ENCODE measurements around the gene PTGIS. TPM values are rescaled to one million over a fixed set of nuclear protein-coding genes. Genes with fewer than 3 reads are reported as not detected.

The PTGIS gene
- total RNA-seq, 2 experiments from 2014 or later = not detected

DNA sequence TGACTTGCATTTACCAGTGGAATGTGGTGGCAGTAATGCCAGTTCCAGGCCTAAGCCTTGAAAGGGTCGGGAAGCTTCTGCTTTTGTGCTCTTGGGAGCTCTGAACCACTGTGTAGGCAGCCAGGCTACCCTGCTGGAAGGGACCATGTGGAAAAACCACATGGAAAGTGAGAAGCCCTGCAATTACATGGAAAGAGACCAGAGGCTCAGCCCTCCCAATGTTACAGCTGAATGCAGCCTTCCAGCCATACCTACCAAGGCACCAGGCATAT is 70.6 kb downstream of the PTGIS start:
- Histone ChIP-seq H3K27ac (ENCODE audit: low read depth, low read length, poor library complexity, severe bottlenecking) (no peak overlapping the region), H3K79me2 (ENCODE audit: insufficient read depth, low read depth, low read length) (no peaks in the 10 kb centered on the region), H2AFZ (ENCODE audit: low read length) (no peak overlapping the region), H3K36me3 (ENCODE audit: insufficient read depth, low read length) (no peaks in the 10 kb centered on the region), H3K4me1 (ENCODE audit: insufficient read depth, low read length, poor library complexity, severe bottlenecking) (no peaks in the 10 kb centered on the region), H3K4me2 (ENCODE audit: low read length) (no peak overlapping the region), H3K4me3 (ENCODE audit: low read depth, low read length, poor library complexity, severe bottlenecking) (no peak overlapping the region), H4K20me1 (ENCODE audit: insufficient read depth, low read length) (no peaks in the 10 kb centered on the region), H3K9me2 (ENCODE audit: insufficient read depth, low read length) (no peaks in the 10 kb centered on the region), H3K9me3 (ENCODE audit: low read length) (no peaks in the 10 kb centered on the region)
- ChIA-PET POLR2A (no interaction called here), CTCF (ENCODE audit: unreplicated experiment) (no interaction called here)
- no TSS peak for BruUV-seq (replicated peaks)
- no peak for DNase-seq (ENCODE audit: low spot score)
- TF ChIP-seq, protein P1, sequence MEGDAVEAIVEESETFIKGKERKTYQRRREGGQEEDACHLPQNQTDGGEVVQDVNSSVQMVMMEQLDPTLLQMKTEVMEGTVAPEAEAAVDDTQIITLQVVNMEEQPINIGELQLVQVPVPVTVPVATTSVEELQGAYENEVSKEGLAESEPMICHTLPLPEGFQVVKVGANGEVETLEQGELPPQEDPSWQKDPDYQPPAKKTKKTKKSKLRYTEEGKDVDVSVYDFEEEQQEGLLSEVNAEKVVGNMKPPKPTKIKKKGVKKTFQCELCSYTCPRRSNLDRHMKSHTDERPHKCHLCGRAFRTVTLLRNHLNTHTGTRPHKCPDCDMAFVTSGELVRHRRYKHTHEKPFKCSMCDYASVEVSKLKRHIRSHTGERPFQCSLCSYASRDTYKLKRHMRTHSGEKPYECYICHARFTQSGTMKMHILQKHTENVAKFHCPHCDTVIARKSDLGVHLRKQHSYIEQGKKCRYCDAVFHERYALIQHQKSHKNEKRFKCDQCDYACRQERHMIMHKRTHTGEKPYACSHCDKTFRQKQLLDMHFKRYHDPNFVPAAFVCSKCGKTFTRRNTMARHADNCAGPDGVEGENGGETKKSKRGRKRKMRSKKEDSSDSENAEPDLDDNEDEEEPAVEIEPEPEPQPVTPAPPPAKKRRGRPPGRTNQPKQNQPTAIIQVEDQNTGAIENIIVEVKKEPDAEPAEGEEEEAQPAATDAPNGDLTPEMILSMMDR (conservative IDR thresholded peaks at IDR 0.05; ENCODE audit: low read length) = no peak
- no peak for TF ChIP-seq EZH2phosphoT487 (IDR thresholded peaks at IDR 0.05; ENCODE audit: borderline replicate concordance, low read depth, low read length)
- intact Hi-C loops (cut with micrococcal nuclease; ENCODE audit: unreplicated experiment) = no loop called here

DNA sequence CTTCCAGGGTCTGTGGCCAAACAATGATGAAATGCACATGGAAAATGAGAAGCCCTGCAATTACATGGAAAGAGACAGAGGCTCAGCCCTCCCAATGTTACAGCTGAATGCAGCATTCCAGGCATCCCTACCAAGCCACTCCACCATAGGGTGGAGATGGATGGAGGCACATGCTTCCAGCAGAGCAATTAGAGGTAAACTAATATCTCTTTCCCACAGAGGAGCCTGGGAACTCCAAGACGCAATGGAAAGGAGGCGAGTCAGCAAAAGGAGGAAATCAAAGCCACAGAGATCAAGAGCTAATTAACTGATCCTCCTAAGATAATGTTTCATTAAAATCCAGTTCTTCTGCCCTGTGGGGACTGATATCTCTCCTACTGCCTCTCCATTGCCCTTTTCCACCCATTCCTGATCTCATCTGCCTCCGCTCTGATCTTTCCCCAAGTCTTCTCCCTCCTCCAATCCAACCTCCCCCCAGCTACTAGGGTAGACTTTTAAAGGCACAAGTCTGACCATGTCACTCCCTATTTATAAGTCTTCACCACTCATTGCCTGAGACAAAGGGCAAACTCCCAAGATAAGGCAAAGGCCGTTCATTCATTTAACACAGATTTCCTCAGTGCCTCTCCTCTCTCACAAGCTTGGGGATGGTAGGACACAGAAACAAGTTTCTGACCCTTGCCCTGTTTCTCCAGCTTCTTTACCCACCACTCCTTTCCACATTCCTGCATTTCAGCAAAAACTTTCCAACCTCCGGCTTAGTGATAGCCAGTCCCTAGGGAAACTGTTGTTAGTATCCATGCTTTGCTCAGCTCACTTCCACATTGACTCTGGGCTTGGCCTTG is 71.2 kb downstream of the PTGIS start:
- Histone ChIP-seq H3K9me3 (ENCODE audit: low read length) (no peaks in the 10 kb centered on the region; the same call in 1 of the 2 replicates), H3K4me1 (ENCODE audit: insufficient read depth, low read length, poor library complexity, severe bottlenecking) (no peaks in the 10 kb centered on the region), H3K36me3 (ENCODE audit: insufficient read depth, low read length) (no peaks in the 10 kb centered on the region), H3K4me3 (ENCODE audit: low read depth, low read length, poor library complexity, severe bottlenecking) (no peak overlapping the region), H2AFZ (ENCODE audit: low read length) (no peak overlapping the region), H3K9me2 (ENCODE audit: insufficient read depth, low read length) (no peaks in the 10 kb centered on the region), H3K79me2 (ENCODE audit: insufficient read depth, low read depth, low read length) (no peaks in the 10 kb centered on the region), H3K4me2 (ENCODE audit: low read length) (no peak overlapping the region), H4K20me1 (ENCODE audit: insufficient read depth, low read length) (no peaks in the 10 kb centered on the region), H3K27ac (ENCODE audit: low read depth, low read length, poor library complexity, severe bottlenecking) (no peak overlapping the region)
- ChIA-PET POLR2A (no interaction called here), CTCF (ENCODE audit: unreplicated experiment) (no interaction called here)
- intact Hi-C loops (cut with micrococcal nuclease; ENCODE audit: unreplicated experiment) = no loop called here
- no TSS peak for BruUV-seq (replicated peaks)
- DNase-seq (ENCODE audit: low spot score) = no peak
- TF ChIP-seq, protein P1 (conservative IDR thresholded peaks at IDR 0.05; ENCODE audit: low read length) = no peak
- TF ChIP-seq EZH2phosphoT487 (IDR thresholded peaks at IDR 0.05; ENCODE audit: borderline replicate concordance, low read depth, low read length) = no peak

DNA sequence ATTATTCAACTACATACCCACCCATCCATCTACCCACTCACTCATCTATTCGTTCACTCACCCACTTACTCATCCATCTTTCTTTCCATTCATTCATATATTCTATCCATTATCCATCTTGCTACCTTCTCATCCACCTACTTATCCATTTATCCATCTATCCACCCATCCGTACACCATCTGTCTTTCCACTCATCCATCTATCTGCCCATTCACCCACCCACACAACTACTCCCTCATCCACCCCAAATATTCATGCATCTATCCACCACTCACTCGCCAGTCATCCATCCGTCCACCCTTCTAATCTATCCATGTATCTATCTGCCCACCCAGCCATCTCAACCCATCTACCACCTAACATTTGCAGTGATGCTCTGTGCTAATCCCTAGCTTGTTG is 71.9 kb downstream of the PTGIS start:
- no peaks in the 10 kb centered on the region for H3K36me3 ChIP-seq (ENCODE audit: insufficient read depth, low read length)
- no peak overlapping the region for H3K4me2 ChIP-seq (ENCODE audit: low read length)
- TF ChIP-seq EZH2phosphoT487 (IDR thresholded peaks at IDR 0.05; ENCODE audit: borderline replicate concordance, low read depth, low read length) = no peak
- TF ChIP-seq, protein P1 (conservative IDR thresholded peaks at IDR 0.05; ENCODE audit: low read length) = no peak
- no peaks in the 10 kb centered on the region for H3K9me2 ChIP-seq (ENCODE audit: insufficient read depth, low read length)
- H3K27ac ChIP-seq (ENCODE audit: low read depth, low read length, poor library complexity, severe bottlenecking) = no peak overlapping the region
- CTCF ChIA-PET (ENCODE audit: unreplicated experiment) = no interaction called here
- H4K20me1 ChIP-seq (ENCODE audit: insufficient read depth, low read length) = no peaks in the 10 kb centered on the region
- no peaks in the 10 kb centered on the region for H3K4me1 ChIP-seq (ENCODE audit: insufficient read depth, low read length, poor library complexity, severe bottlenecking)
- no peaks in the 10 kb centered on the region; the same call in 1 of the 2 replicates for H3K9me3 ChIP-seq (ENCODE audit: low read length)
- no TSS peak for BruUV-seq (replicated peaks)
- no peak overlapping the region for H2AFZ ChIP-seq (ENCODE audit: low read length)
- no peaks in the 10 kb centered on the region for H3K79me2 ChIP-seq (ENCODE audit: insufficient read depth, low read depth, low read length)
- DNase-seq (ENCODE audit: low spot score) = no peak
- POLR2A ChIA-PET = no interaction called here
- no peak overlapping the region for H3K4me3 ChIP-seq (ENCODE audit: low read depth, low read length, poor library complexity, severe bottlenecking)
- intact Hi-C loops (cut with micrococcal nuclease; ENCODE audit: unreplicated experiment) = no loop called here
